Stimulated activated CD8-positive, alpha-beta memory T cell treated with anti-CD3 and anti-CD28 coated beads, Interleukin-15, amount 100 ng/mL, for 48 hours (primary cell): ENCODE measurements around the gene PDE4DIP.
"Not testable (repeated sequence)": the region's sequence is repeated elsewhere in the genome, so short reads cannot be mapped to it uniquely, and the experiment has no call there.

Experiments used
- DNase-seq, 2 donors: peaks; one replicate each; pipeline ENCODE4 v3.0.0-alpha.2; 2020; ENCODE audit warnings: low read depth in 2 of 2

The PDE4DIP gene

GRCh38 chr1:148975453-148975852 is 131.2 kb downstream of the PDE4DIP start:
- DNase-seq: not testable (repeated sequence)

DNA sequence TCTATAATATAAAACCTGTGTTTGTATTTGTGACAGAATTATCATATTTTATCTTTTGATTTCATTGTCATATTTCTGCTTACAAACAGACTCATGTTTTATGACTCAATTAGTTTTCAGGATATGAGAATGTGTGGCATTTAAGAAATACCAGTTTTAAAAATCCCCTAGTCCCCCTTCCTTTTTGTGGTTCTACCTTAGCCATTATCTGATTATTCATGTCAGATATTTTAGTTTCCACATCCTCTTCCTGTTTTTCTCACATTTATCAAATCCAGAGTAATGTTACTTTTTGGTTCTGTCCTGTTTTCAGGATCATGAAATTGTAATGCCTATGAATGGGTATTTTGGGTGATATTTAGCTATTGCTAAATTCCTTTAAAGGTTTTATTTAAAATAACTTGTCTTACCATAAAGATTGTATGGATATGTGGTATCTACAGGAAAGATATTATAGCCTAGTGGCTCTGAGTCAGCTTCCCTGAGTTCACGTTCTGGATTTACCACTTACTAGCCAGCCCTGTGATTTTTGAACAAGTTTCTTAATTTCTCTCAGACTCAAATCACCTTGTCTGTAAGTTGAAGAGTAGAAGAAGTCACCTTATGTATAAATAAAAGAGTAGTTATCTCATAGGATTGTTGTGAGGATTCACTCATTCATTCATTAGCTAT is 131.8 kb downstream of the PDE4DIP start:
- DNase-seq: not testable (repeated sequence)

DNA sequence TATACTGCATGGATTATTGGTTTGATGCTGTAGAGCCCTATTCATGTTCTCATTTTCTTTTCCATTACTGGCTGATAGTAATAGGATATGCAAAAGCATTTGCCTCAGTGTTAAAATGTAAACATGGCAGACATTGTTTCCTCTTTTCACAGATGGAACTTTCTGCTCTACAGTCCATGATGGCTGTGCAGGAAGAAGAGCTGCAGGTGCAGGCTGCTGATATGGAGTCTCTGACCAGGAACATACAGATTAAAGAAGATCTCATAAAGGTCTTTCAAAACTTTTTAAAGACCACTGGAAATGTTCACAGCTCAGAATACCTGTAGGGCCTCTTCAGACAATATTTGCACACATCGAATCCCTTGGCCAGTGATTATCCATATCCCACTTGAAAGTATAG is 133.6 kb downstream of the PDE4DIP start:
- DNase-seq: not testable (repeated sequence)

DNA sequence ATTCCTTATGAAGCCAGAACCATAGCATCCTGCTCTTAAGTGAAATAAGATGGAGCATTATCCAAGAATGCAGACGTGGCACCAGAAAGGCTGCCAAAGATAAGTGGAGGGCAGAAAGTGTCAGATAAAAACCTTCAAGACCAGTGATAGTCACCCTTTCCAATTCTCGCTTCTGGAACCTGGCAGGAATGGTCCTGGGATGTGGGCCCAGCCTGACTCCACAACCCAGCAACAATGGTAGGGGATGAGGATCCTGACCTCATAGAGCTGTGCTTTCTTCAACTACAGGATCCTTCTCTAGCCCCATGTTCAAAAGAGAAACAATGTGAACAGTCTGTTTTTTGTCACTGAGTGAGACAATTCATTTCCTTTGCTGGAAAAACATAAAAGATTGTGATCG is 145.2 kb downstream of the PDE4DIP start:
- not testable (repeated sequence) for DNase-seq

GRCh38 chr1:148990233-148990788 is 146.1 kb downstream of the PDE4DIP start:
- DNase-seq: not testable (repeated sequence)

DNA sequence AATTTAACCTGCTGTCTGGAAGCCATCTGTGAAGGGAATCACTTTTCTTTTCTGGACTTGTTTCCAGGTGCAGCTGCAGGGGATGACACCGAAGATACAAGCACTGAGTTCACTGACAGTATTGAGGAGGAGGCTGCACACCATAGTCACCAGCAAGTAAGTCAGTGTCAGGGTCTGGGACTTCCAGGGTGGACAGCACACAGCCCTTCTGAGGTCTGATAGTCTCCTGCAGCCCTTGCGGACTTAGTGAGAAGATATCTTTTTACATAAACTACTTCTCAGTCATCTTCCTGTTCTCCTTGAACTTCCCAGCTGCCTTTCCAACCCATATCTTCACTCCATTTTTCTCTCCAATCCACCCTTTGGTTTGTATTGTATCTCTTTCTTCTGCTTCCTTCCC is 147.6 kb downstream of the PDE4DIP start:
- not testable (repeated sequence) for DNase-seq

DNA sequence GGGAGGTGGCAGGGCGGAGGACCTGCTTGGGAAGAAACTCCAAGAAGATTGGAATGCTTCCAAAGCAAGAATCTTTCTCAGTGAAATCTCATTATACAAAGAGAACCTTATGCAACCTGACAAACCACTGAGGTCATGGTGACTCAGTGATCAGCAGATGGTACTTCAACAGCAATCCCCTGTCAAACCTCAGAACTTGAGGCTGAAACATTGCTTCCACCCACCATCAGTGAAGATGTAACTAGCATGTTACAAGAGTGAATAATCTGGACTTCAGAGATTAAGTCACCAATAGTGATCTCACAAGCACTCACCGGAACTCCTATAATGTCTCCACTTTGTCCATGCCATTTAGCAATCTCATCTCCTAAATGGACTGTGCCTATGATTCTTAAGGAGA is 148.1 kb downstream of the PDE4DIP start:
- not testable (repeated sequence) for DNase-seq

DNA sequence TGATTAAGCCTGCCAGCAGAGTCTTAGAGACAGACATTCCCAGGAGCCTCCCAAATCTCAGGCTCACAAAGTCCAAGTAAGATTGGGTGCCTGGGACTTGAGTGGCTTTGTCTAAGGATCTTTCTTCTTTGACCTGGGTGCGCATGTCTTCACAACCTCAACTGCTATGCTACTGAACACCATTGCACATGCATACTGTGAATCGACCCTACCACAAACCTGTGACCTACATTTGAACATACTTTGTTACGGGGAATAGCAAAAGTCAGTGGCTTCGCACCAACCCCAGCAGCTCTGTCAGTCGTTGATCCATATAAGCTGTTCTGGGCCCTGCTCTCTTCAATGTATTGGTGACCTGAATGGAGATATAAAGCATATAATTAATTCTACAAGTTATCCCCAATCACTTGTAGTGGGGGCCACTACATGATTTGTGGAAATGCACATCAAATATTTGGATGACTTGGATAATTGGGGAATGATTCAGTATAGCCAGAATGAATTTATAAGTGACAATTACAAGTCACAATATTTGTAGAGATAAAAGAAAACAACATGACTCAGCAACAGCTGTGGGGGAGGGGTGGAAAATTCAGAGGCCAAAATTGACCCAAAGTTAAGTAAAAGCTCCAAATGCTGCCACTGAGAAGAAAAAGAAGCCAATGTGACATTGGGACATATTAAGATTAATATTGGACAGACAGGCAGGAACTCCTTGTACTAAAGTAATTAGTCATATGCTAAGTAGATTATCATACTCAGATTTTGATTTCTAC is 152.4 kb downstream of the PDE4DIP start:
- not testable (repeated sequence) for DNase-seq

GRCh38 chr1:148997405-148997804 is 153.2 kb downstream of the PDE4DIP start:
- DNase-seq: not testable (repeated sequence)

- not testable (repeated sequence) for DNase-seq
Observed at GRCh38 chr1:149002664-149003063, 158.4 kb downstream of the PDE4DIP start.

GRCh38 chr1:149008326-149008725 is 164.1 kb downstream of the PDE4DIP start:
- not testable (repeated sequence) for DNase-seq

DNA sequence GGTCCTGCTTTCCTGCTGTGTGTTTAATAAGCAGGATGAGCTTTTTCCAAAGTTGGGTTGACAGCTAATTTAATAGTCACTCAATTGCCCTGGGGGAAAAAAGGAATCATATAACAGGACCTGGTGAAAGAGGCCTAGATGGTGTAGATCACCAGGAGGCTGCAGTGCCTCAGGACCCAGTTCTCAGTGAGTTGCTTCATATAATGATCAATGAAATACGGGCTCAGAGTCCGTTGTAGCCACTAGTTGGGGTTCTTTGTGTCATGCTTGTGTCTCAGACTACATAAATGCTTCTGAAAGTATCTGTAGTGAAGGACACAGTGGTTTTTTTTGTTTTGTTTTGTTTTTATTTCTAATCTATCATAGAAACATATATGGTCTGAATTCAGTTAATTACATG is 164.5 kb downstream of the PDE4DIP start:
- not testable (repeated sequence) for DNase-seq

DNA sequence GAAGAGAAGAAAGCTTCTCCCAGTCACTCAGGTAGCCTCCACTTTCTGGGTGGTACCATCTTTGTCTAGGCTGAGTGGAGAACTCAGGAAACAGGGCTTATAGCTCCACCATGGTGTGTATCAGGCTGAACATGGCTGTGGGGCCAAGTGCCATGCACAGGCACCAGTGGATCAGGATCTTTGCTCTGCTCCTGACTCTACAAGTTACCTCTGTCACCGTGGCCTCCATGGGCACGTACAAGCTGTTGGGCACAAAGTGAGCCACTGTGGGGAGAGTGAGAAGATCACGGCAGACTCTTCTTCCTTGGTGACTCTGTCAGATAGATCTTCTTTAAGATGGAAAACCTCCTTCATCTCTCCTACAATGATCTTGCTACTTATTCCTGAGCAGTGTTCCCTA is 165.5 kb downstream of the PDE4DIP start:
- not testable (repeated sequence) for DNase-seq

- not testable (repeated sequence) for DNase-seq
Observed at GRCh38 chr1:149012599-149012998, 168.4 kb downstream of the PDE4DIP start.

GRCh38 chr1:149013513-149013912 is 169.3 kb downstream of the PDE4DIP start:
- DNase-seq: not testable (repeated sequence)

- not testable (repeated sequence) for DNase-seq
Observed at GRCh38 chr1:149015522-149015921, 171.3 kb downstream of the PDE4DIP start.

- not testable (repeated sequence) for DNase-seq
Observed at GRCh38 chr1:149016626-149017025, 172.4 kb downstream of the PDE4DIP start.

GRCh38 chr1:149018577-149018976 is 174.3 kb downstream of the PDE4DIP start:
- not testable (repeated sequence) for DNase-seq

DNA sequence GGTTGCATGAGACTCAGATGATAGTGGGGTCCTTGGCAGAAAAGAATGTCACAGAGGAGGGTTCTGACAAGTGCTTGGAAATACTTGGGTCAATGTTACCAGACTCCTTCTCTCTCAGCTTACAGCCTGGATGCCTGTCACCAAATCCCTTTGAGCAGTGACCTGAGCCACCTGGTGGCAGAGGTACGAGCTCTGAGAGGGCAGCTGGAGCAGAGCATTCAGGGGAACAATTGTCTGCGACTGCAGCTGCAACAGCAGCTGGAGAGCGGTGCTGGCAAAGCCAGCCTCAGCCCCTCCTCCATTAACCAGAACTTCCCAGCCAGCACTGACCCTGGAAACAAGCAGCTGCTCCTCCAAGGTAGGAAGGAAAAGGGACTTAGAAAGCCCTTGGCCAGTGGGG is 180.1 kb downstream of the PDE4DIP start:
- DNase-seq: not testable (repeated sequence)

DNA sequence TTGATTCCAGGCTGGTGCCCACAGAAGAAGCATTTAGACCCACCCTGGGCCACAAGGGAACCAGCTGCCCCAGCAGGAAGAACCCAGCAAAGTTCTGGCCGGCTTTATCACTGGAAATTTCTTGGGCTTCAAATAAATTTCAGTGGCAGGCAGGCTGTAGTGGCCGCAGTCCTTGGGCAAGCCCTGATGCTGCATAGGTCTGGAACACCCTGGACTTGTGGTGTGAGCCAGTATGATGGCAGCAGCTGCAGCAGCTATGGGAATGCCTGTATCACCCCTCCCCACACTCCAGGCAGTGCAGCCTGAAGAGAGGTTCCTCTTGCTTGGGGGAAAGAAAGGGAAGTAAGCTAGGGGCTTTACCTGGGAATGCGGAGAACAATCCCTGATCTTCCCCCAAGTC is 189.7 kb downstream of the PDE4DIP start:
- DNase-seq: not testable (repeated sequence)

DNA sequence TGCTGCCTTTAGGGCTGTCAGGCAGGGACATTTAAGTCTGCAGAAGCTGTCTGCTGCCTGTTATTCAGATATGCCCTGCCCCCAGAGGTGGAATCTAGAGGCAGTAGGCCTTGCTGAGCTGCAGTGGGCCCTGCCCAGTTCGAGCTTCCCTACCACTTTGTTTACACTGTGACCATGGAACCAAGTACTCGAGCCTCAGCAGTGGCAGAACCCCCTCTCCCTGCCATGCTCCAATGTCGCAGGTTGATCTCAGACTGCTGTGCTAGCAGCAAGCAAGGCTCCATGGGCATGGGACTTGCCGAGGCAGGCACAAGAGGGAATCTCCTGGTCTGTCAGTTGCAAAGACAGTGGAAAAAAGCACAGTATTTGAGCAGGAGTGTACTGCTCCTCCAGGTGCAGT is 198.8 kb downstream of the PDE4DIP start:
- not testable (repeated sequence) for DNase-seq

GRCh38 chr1:149064611-149065010 is 220.4 kb downstream of the PDE4DIP start:
- not testable (repeated sequence) for DNase-seq
